GM12872 (cell line): ENCODE measurements around the gene ZDHHC11B.

Experiments used
- TF ChIP-seq, protein P1 (sequence below): IDR thresholded peaks from 3 replicates; pipeline ENCODE4 v1.5.1; 2011; ENCODE audit warnings: low read depth, mild to moderate bottlenecking, low read length, moderate library complexity; ENCODE audit not compliant: insufficient read depth

Gene ZDHHC11B

DNA sequence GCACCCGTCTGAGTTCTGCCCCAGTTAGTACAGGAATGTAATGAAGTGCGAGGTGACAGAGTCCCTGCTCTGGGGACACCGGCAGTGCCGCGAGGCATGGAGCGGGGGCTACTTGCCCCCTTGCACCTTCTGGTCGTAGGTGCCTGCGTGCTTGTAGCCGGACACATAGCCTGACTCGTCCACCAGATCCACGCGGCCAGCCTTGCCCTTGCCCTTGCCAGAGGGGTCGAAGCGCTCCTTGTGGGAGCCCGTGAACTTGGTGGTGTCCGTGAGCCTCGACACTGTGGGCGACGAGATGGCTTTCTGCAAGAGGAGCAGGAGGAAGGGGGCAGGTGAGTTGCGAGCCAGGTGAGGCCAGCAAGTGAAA, 119.6 kb downstream of the ZDHHC11B start:
- TF ChIP-seq, protein P1, sequence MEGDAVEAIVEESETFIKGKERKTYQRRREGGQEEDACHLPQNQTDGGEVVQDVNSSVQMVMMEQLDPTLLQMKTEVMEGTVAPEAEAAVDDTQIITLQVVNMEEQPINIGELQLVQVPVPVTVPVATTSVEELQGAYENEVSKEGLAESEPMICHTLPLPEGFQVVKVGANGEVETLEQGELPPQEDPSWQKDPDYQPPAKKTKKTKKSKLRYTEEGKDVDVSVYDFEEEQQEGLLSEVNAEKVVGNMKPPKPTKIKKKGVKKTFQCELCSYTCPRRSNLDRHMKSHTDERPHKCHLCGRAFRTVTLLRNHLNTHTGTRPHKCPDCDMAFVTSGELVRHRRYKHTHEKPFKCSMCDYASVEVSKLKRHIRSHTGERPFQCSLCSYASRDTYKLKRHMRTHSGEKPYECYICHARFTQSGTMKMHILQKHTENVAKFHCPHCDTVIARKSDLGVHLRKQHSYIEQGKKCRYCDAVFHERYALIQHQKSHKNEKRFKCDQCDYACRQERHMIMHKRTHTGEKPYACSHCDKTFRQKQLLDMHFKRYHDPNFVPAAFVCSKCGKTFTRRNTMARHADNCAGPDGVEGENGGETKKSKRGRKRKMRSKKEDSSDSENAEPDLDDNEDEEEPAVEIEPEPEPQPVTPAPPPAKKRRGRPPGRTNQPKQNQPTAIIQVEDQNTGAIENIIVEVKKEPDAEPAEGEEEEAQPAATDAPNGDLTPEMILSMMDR: no peak

DNA sequence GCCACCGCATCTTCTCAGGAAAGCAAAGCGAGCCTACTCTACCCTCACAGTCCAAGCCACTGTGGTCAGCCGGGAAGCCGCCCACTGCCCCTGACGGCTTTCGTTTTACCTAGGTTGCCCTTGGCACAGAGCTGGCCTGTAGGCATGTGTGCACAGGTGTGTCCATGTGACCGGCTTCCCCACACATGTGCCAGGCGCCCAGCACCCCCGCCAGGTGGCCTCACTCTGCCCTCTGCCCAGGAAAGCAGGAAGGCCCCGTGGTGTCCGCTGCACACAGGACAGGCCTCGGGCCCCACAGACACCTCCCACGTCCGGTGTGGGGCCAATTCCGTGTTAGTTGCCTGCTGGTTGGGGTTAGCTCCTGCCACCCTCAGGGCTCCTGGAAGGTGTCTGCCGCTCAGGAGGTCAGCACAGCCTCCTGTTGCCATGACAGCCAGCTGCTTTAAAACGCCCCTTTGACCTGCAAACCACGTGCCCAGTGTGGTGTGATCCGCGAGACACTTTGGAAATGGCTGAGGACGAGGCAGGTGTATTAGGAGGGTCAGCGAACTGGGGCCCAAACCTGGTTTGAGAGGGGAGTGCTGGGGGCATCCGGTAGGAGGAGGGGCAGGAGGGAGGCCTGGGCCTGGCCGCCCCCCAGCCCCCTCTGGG, 120.1 kb downstream of the ZDHHC11B start:
- TF ChIP-seq, protein P1: no peak

DNA sequence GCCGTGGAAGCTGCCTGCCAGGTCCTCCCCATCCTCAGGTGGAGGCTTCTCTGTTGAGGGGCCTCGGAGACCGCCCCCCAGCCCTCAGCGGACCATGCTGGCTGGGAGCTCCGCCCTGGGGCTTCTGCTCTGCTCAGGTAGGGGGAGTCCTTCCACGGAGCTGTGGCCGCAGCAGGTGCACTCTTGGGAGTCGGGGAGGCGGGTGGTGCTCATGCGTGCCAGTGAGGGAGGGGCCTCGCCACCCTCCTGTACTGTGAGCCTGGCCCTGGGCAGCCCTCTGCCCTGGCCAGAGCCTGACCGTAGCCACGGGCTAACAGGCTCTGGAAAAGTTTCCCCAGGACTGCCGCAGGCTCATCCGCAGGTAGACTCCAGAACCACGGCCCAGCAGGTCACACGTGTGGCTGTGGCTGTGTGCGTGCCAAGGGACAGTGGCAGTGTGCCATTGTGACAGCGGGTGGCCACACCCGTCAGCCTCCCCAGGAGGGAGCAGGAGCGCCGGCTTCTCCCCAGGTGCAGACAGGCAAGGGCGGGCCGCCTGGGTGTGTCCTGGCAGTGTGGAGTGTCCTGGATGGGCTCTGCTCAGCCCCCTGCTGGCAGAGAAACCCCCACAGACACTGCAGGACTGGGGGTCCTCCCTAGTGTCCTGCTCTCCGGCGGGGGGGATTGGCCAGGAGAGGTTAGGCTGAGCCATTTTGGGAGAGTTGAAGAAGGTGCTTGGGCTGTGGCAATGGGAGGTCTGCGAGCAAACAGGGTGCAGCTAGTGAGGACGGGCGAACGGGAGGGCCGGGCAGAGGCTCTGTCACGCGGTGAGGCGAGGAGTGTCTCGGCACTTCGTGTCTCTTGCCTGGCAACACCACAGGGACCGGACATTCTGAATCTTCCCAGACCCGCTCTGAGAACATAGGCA, 120.8 kb downstream of the ZDHHC11B start:
- TF ChIP-seq, protein P1: no peak

DNA sequence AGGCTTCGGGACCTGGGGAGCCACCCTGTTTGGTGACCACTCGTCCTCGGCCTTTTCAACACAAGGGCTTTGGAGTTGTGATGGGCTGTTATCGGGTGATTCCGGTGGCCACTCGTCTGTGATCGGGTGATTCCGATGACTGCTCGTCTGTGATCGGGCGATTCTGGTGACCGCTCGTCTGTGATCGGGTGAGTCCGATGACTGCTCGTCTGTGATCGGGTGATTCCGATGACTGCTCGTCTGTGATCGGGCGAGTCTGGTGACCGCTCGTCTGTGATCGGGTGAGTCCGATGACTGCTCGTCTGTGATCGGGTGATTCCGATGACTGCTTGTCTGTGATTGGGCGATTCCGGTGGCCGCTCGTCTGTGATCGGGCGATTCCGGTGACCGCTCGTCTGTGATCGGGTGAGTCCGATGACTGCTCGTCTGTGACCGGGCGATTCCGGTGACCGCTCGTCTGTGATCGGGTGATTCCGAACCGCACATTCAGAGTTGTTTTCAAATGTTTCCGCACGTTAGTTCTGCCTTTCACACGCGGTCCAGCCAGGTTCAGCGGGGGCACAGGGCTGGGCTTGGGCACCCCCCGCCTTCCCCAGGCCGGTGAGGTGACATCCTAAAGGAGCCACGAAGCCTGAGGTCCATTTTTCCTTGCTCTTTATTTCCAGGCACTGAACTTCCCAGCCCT, 121.6 kb downstream of the ZDHHC11B start:
- TF ChIP-seq, protein P1: no peak

DNA sequence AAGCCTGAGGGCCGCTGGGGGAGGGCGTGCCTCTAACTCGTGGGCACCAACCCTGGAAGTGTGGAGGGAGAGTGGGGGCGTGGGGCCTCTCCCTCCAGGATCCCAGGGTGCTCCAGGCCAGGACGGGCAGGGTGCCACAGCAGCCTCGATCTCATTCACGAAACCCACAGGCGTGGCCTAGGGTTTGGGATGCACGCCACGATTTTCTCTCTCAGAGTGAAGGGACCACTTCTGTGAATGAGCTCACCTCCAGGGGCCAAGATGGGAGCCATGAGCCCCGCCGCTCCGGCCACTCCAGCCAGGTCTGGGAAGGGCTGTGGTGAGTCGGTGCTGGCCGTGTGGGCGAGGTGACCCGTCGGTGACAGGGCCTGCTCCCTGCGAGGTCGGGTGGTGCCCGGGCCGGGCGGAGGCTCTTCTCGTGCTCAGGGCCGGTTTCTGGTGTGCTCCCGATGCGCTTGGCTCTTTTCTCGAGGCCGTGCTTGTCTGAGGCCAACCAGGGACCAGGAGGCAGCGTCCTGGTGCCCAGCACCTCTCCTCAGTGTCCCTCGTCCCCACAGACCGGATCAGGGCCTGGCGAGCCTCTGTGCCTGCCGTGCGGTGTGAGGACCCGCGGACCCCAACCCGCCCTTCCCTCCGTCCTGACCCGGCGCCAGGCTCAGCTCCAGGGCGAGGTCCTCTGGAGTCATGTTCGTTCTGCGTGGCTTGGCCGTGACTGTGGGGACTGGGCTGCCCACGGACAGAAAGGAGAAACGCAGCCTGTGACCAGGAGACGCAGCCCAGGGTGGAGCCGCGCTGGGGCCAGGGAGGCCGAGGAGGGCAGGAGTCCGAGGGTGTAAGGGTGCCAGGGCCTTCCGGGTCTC, 122.4 kb downstream of the ZDHHC11B start:
- TF ChIP-seq, protein P1: no peak

DNA sequence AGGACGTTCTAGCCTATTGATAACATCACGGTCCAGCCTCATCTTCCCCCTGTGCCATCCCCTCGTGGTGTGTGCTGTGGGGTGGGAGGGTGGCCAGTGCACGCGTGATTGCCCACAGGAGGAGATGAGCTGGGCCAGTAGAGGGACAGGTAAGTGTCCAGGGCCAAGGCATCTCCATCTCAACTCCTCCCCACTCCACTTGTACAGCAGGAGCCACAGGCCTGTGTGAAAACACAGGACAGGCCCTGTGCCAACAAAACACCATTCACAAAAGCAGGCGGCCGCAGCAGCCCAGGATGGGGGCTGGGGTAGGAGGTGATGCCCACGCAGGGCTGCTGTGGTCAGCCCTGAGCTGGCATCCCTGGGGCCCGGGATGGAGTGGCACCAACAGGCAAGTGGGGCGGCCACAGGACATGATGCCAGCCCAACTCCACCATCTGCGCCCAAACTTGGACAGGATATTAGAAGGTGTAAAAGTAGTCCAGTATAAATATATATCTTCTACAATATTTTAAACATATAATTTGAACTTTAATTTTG, 124.0 kb downstream of the ZDHHC11B start:
- TF ChIP-seq, protein P1: no peak
